ENCODE results near the gene CCDC88C.

Gene CCDC88C

DNA sequence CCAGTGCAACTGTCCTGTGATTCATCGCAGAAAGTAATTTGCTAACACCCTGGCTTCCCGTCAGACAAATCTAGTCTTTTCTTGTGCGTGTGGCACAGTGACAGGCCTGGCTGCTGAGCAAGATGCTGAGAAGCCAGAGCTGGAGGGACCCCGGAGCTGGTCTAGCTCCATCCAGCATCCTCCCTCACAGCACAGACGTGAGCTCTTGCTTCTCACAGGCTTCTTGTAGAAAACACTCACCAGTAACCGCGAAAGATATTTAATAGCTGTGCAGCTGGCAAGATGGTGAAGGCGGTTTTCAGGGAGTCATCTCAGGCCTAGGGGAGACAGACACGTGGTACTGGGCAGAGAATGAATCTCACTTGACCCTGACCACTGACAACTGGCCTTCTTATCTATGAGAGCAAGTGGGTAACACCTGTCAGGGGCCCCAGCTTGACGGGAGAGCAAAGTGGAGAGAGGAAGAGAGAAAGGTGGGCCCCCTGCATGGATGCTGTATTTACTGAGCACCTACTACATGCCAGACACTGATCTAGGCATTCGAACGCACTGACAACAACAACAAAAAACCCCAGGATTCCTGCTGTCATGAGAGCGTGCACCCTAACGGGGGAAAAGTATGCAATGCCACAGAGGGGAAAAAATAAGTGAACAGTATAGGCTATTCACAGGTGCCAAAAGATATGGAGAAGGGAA lies 63.3 kb downstream of the CCDC88C start:
- peaks cover 10% of the 10 kb centered on the region; the same call in 1 of the 2 replicates for H3K36me3 ChIP-seq (ENCODE audit: insufficient read depth, low read depth, low read length)

DNA sequence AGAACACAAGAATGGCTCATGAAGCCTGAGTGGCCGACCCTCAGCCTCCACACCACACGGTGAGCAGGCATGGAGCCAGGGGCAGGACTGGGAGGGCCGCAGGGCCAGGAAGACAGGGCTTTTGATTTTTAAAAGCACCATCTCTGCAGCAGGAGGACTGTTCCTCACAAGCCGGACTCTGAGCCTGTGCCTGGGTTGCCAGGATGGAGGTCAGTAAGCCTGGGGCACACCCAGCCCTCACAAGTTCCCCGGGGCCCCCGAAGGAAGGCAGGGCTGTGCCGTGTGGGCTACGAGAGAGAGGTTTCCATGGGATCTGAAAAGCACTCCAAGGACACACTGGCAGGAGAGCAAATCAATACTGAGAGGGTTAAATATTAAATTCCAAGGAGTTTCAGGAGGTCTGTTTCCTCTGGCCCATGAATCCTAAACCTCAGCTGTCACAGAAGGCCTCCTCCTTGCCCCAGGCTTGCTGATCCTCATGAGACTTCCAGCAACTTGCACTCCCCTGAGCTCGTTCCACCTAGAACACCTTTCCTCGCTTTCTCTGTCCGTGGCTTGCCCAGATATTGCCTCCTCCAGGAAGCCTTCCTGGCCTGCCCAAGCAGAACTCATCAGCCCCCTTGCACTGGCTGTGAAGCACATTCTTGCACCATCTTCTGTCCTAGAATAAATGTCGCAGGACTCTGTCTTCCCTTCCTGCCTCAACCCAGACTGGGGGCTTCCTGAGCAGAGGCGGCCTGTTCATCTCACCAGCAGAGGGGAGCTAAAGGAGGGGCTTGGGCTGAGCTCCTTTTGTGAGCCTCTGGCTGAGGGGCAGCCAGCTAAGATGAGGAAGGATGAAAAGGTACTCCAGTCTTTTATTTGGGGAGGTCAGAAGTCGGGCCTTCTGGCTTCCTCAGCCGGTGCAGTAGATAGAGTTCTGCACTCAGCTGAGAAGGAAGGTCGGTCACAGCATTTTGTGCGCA lies 64.6 kb downstream of the CCDC88C start:
- Histone ChIP-seq H3K4me3 (ENCODE audit: low read length) (no peak overlapping the region), H3K9ac (ENCODE audit: low read depth, low read length) (no peak overlapping the region), H3K4me1 (ENCODE audit: insufficient read depth, low read length) (peaks cover 13% of the 10 kb centered on the region; the same call in 1 of the 2 replicates), H3K36me3 (ENCODE audit: insufficient read depth, low read depth, low read length) (peaks cover under 1% of the 10 kb centered on the region; the same call in 1 of the 2 replicates), H3K9me3 (ENCODE audit: insufficient read depth, low read depth, low read length) (no peaks in the 10 kb centered on the region), H3K27me3 (ENCODE audit: insufficient read depth, low read length) (no peaks in the 10 kb centered on the region), H3K27ac (ENCODE audit: low read length) (no peak overlapping the region)

More for the DNA sequence above, 63.3 kb downstream of the CCDC88C start:
- H3K9me3 ChIP-seq (ENCODE audit: insufficient read depth, low read depth, low read length): no peaks in the 10 kb centered on the region
- no peak overlapping the region for H3K4me3 ChIP-seq (ENCODE audit: low read length)
- H3K4me1 ChIP-seq (ENCODE audit: insufficient read depth, low read length): peaks cover 5% of the 10 kb centered on the region; the same call in 1 of the 2 replicates
- H3K9ac ChIP-seq (ENCODE audit: low read depth, low read length): no peak overlapping the region
- no peaks in the 10 kb centered on the region for H3K27me3 ChIP-seq (ENCODE audit: insufficient read depth, low read length)
- H3K27ac ChIP-seq (ENCODE audit: low read length): no peak overlapping the region

DNA sequence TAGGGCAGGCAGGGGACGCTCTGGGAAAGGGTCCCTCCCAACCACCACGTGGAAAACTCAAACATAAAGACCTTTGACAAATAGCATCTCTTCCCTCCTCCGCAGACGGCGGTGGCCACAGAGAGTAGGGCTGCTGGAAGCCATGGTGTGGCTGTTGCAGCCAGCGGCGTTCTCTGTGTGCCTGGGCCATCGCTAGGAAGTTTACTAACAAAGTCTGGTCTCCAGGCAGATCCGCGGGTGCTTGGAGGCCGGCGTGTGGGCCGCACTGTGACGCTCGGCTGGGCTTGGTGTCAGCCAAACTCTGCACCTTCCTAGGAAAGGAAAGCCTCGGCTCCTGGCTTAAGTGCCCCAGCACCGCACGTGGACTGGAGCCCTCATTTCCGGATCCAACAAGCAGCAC lies 65.6 kb downstream of the CCDC88C start:
- H3K4me1 ChIP-seq (ENCODE audit: insufficient read depth, low read length): peaks cover 13% of the 10 kb centered on the region; the same call in 1 of the 2 replicates
- H3K27ac ChIP-seq (ENCODE audit: low read length): no peak overlapping the region
- no peaks in the 10 kb centered on the region for H3K9me3 ChIP-seq (ENCODE audit: insufficient read depth, low read depth, low read length)
- no peaks in the 10 kb centered on the region; the same call in 1 of the 2 replicates for H3K36me3 ChIP-seq (ENCODE audit: insufficient read depth, low read depth, low read length)
- no peak overlapping the region for H3K9ac ChIP-seq (ENCODE audit: low read depth, low read length)
- H3K4me3 ChIP-seq (ENCODE audit: low read length): no peak overlapping the region
- H3K27me3 ChIP-seq (ENCODE audit: insufficient read depth, low read length): no peaks in the 10 kb centered on the region

DNA sequence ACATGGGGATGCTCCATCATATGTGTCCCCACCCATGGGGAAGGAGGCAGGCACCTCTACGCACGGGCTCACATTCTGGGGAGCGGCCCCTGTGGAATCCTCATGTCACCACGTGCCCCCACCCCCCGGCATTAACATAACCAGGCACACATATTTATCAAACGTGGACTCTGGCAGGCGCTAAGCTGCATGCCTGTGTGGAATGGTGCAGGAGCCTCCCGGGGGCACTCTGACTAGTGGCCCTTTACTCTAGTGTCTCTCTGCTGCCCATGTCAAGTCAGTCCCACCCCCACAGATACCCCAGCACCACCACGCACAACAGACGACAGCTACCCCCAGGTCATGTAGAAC lies 66.1 kb downstream of the CCDC88C start:
- H3K9ac ChIP-seq (ENCODE audit: low read depth, low read length): no peak overlapping the region
- no peaks in the 10 kb centered on the region; the same call in 1 of the 2 replicates for H3K36me3 ChIP-seq (ENCODE audit: insufficient read depth, low read depth, low read length)
- H3K4me1 ChIP-seq (ENCODE audit: insufficient read depth, low read length): peaks cover 13% of the 10 kb centered on the region; the same call in 1 of the 2 replicates
- no peak overlapping the region for H3K4me3 ChIP-seq (ENCODE audit: low read length)
- H3K27ac ChIP-seq (ENCODE audit: low read length): no peak overlapping the region
- no peaks in the 10 kb centered on the region for H3K9me3 ChIP-seq (ENCODE audit: insufficient read depth, low read depth, low read length)
- no peaks in the 10 kb centered on the region for H3K27me3 ChIP-seq (ENCODE audit: insufficient read depth, low read length)

DNA sequence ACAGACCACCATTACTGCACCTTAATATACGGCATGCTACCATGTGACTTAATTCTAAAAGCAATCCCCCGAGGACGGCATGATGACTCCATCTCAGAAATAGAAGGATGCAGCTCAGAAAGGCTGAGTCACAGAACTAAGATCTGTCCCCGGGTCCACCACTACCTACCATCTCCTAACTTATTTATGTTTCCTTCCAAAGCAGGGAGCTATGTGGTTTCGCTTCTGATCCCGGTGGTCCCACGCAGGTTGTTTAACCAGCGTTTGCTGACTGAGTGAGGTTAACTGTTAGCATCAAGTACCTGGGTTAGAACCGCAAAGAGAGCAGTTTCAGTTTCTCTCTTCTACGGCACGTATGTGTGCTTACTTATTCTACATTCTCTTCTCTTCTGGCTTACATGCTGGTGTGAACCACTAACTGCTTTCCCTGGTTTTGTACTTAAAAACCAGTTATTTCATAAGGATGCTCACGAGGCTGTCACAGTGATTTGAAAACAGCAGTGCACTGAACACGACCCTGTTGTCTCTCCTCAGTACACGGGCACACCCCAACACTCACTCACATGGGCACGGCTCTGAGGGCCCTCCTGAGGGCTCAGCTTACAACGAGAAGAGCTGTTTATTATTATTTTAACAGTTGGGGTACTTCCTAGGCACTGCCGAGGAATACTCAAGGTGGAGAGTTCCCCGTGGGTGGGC lies 66.7 kb downstream of the CCDC88C start:
- H3K9ac ChIP-seq (ENCODE audit: low read depth, low read length): no peak overlapping the region
- no peaks in the 10 kb centered on the region; the same call in 1 of the 2 replicates for H3K36me3 ChIP-seq (ENCODE audit: insufficient read depth, low read depth, low read length)
- no peaks in the 10 kb centered on the region for H3K9me3 ChIP-seq (ENCODE audit: insufficient read depth, low read depth, low read length)
- H3K4me1 ChIP-seq (ENCODE audit: insufficient read depth, low read length): peaks cover 13% of the 10 kb centered on the region; the same call in 1 of the 2 replicates
- no peaks in the 10 kb centered on the region for H3K27me3 ChIP-seq (ENCODE audit: insufficient read depth, low read length)
- no peak overlapping the region for H3K27ac ChIP-seq (ENCODE audit: low read length)
- H3K4me3 ChIP-seq (ENCODE audit: low read length): no peak overlapping the region

DNA sequence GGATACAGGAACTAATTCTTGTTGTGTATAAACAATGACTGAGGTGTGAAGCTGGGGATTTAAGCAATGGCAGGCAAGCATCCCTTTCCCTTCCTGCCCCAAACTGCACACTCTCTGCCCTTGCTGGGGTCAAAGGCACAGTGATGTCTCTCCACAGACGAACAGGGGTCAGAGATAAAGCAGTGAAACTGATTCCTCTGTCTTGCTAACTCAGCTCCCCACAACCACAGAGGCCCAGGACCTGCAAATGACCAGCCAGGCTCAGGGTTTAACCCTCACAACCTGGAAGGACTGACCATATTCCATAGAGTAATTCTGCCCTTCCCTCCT lies 67.2 kb downstream of the CCDC88C start:
- Histone ChIP-seq H3K9me3 (ENCODE audit: insufficient read depth, low read depth, low read length) (no peaks in the 10 kb centered on the region), H3K4me1 (ENCODE audit: insufficient read depth, low read length) (peaks cover 13% of the 10 kb centered on the region; the same call in 1 of the 2 replicates), H3K27me3 (ENCODE audit: insufficient read depth, low read length) (no peaks in the 10 kb centered on the region), H3K36me3 (ENCODE audit: insufficient read depth, low read depth, low read length) (no peaks in the 10 kb centered on the region; the same call in 1 of the 2 replicates), H3K9ac (ENCODE audit: low read depth, low read length) (no peak overlapping the region), H3K4me3 (ENCODE audit: low read length) (no peak overlapping the region), H3K27ac (ENCODE audit: low read length) (no peak overlapping the region)

DNA sequence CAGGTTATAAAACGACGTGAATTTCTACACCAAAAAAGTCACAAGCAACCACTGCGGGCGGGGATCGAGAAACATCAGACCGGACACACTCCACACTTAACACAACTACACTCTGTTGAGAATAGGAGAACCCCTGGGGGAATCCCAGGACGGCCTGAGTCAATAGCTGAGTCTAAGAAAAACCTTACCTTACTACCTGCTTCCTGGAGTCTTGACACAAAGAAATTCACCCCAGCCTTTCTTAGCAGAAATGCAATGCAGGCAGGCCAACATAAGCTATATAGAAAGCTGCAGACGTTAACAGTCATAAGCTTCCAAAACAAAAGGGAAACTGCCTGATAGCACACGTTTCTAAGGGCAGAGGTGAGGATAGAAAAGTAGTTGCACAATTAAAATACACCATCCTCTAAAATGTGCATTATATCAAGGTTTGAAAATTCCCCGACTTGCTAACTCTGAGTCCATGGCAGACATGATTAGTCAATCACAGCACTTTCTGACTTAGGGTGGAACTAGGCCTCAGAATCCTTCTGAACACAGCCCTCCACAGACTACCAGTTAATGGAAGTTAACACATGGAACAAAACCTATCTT lies 68.0 kb downstream of the CCDC88C start:
- H3K27ac ChIP-seq (ENCODE audit: low read length): no peak overlapping the region
- H3K9me3 ChIP-seq (ENCODE audit: insufficient read depth, low read depth, low read length): no peaks in the 10 kb centered on the region
- H3K36me3 ChIP-seq (ENCODE audit: insufficient read depth, low read depth, low read length): no peaks in the 10 kb centered on the region; the same call in 1 of the 2 replicates
- peaks cover 13% of the 10 kb centered on the region; the same call in 1 of the 2 replicates for H3K4me1 ChIP-seq (ENCODE audit: insufficient read depth, low read length)
- H3K27me3 ChIP-seq (ENCODE audit: insufficient read depth, low read length): no peaks in the 10 kb centered on the region
- H3K4me3 ChIP-seq (ENCODE audit: low read length): no peak overlapping the region
- no peak overlapping the region; the same call in 1 of the 2 replicates for H3K9ac ChIP-seq (ENCODE audit: low read depth, low read length)

DNA sequence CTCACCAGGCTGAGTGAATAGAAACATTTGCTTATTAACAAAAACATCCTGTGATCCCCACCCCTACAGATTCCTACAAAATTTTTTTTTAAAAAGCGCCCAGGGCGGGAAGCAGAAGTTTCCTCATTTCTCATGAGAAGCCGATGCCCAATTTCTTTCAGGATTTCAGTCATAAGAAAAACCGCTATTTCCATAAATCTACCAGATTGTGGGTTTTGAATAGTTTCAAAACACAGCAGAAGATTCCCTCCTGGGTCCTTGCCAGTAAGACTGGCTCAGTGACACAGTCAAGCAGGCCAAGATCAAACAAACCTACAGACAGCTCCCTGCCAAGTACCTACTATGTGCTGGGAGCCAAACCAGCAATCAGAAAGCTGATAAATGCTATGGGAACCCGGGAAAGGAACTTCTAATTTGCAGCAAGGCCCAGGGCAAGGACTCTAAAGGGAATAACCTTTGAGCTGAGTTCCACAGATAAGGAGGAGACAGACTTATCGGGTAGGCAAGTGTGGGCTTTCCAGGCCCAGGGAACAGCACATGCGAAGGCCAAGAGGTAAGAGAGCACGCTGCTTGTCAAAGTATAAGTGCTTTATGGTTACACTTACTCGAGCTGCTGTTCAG lies 68.7 kb downstream of the CCDC88C start:
- Histone ChIP-seq H3K36me3 (ENCODE audit: insufficient read depth, low read depth, low read length) (no peaks in the 10 kb centered on the region; the same call in 1 of the 2 replicates), H3K4me3 (ENCODE audit: low read length) (no peak overlapping the region), H3K27ac (ENCODE audit: low read length) (peak overlapping the region; percentile 33), H3K27me3 (ENCODE audit: insufficient read depth, low read length) (no peaks in the 10 kb centered on the region), H3K9me3 (ENCODE audit: insufficient read depth, low read depth, low read length) (no peaks in the 10 kb centered on the region), H3K4me1 (ENCODE audit: insufficient read depth, low read length) (peaks cover 13% of the 10 kb centered on the region; the same call in 1 of the 2 replicates), H3K9ac (ENCODE audit: low read depth, low read length) (peak overlapping the region; percentile 19; the same call in 1 of the 2 replicates)

DNA sequence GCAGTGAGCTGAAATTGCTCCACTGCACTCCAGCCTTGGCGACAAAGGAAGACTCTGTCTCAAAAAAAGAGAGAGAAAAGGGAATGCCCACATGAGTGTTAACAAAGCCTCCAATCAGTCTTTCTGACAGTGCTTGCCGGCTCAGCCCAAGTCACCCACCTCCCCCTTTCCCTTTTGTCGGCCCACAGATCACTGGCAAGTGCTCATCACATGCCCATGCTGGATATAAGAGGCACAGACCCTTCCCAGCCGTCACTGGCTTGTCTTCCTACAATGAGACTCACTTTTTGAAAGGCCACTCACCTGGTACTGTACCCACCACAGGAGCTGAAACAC lies 70.8 kb downstream of the CCDC88C start:
- Histone ChIP-seq H3K9ac (ENCODE audit: low read depth, low read length) (no peak overlapping the region), H3K36me3 (ENCODE audit: insufficient read depth, low read depth, low read length) (no peaks in the 10 kb centered on the region), H3K27ac (ENCODE audit: low read length) (no peak overlapping the region), H3K4me1 (ENCODE audit: insufficient read depth, low read length) (peaks cover 13% of the 10 kb centered on the region; the same call in 1 of the 2 replicates), H3K4me3 (ENCODE audit: low read length) (no peak overlapping the region), H3K9me3 (ENCODE audit: insufficient read depth, low read depth, low read length) (no peaks in the 10 kb centered on the region), H3K27me3 (ENCODE audit: insufficient read depth, low read length) (no peaks in the 10 kb centered on the region)

DNA sequence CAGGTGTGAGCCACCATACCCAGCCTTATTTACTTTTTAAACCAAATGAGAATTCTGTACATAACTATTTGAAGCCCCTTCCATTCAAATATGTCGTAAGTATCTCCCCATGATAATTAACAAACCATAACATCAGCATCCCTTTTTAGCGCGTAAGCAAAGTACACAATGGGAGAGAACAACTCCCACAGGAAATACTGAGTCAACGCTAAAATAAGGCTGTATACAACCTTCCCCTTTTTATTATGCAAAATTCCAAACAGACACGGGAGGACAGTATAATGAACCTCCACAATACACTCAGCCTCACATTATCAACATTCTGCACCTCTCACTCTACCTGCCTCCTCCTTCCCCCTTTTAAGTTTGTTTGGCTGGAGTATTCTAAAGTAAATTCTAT lies 73.5 kb downstream of the CCDC88C start:
- Histone ChIP-seq H3K27ac (ENCODE audit: low read length) (no peak overlapping the region), H3K27me3 (ENCODE audit: insufficient read depth, low read length) (no peaks in the 10 kb centered on the region), H3K9me3 (ENCODE audit: insufficient read depth, low read depth, low read length) (no peaks in the 10 kb centered on the region), H3K36me3 (ENCODE audit: insufficient read depth, low read depth, low read length) (peaks cover 14% of the 10 kb centered on the region; the same call in 1 of the 2 replicates), H3K4me1 (ENCODE audit: insufficient read depth, low read length) (peaks cover 5% of the 10 kb centered on the region; the same call in 1 of the 2 replicates), H3K9ac (ENCODE audit: low read depth, low read length) (no peak overlapping the region), H3K4me3 (ENCODE audit: low read length) (no peak overlapping the region)

DNA sequence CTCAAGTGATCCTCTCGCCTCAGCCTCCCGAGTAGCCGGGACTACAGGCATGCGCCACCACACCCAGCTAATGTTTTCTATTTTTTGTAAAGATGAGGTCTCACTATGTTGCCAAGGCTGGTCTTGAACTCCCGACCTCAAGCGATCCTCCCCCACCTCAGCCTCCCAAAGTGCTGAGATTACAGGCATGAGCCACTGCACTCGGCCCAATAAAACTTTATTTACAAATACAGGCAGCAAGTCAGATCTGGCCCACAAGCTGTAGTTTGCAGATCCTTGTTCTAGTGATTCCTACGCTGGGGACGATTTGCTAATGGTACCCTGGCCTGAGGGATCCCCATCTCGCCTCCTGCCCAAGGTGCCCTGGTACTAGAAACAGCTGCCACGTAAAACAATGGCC lies 74.6 kb downstream of the CCDC88C start:
- Histone ChIP-seq H3K27me3 (ENCODE audit: insufficient read depth, low read length) (no peaks in the 10 kb centered on the region), H3K4me1 (ENCODE audit: insufficient read depth, low read length) (no peaks in the 10 kb centered on the region), H3K27ac (ENCODE audit: low read length) (no peak overlapping the region), H3K4me3 (ENCODE audit: low read length) (no peak overlapping the region), H3K9me3 (ENCODE audit: insufficient read depth, low read depth, low read length) (no peaks in the 10 kb centered on the region), H3K9ac (ENCODE audit: low read depth, low read length) (no peak overlapping the region), H3K36me3 (ENCODE audit: insufficient read depth, low read depth, low read length) (peaks cover 24% of the 10 kb centered on the region)

Measured in iPS-20b (cell line).